Panc1 (cell line): ENCODE results near the gene TGIF1. TPM values are rescaled to one million over a fixed set of nuclear protein-coding genes. Genes with fewer than 3 reads are reported as not detected.

Experiments
- ATAC-seq: fragments of 200-7000 bp; cut with Tn5 transposase; 2 replicates; pipeline ENCODE4 v1.9.1; 2020; ENCODE audit warnings: mild to moderate bottlenecking, moderate library complexity
- BruUV-seq: library from RNA; stranded (reverse); fragments of 400-500 nt; replicated peaks from 2 replicates; lab custom pipeline; 2021; lab: Mats Ljungman, UMichigan
- CTCF ChIA-PET: fragments of 300-600 bp; sonication (Branson Sonifier 250); formaldehyde crosslinking; loops from one replicate; lab custom pipeline; 2022; ENCODE audit warnings: antibody characterized with exemption; lab: Charles Lee
- POLR2A ChIA-PET: fragments of 300-600 bp; sonication (Branson Sonifier 250); formaldehyde crosslinking; loops from one replicate; lab custom pipeline; 2022; ENCODE audit warnings: antibody characterized with exemption; lab: Charles Lee
- DNase-seq: peaks from one replicate; pipeline ENCODE4 v3.0.0-alpha.2; 2010; ENCODE audit warnings: low read depth, low spot score
- H3K27ac ChIP-seq: 2 replicates; pipeline ENCODE4 v1.5.1; 2011; ENCODE audit warnings: mild to moderate bottlenecking, low read length, inconsistent platforms
- H3K27me3 ChIP-seq: fragments of 200-500 bp; sonication (Bioruptor generic); 2 replicates; pipeline ENCODE4 v1.6.0; 2014; ENCODE audit warnings: low read length, inconsistent platforms; ENCODE audit not compliant: control insufficient read depth, insufficient read depth
- H3K36me3 ChIP-seq: fragments of 200-500 bp; sonication (Bioruptor generic); 2 replicates; pipeline ENCODE4 v1.5.1; 2014; ENCODE audit warnings: inconsistent platforms, mild to moderate bottlenecking, low read length, moderate library complexity; ENCODE audit not compliant: control insufficient read depth, insufficient read depth
- H3K4me1 ChIP-seq: 2 replicates; pipeline ENCODE4 v1.5.1; 2011; ENCODE audit warnings: inconsistent platforms, mild to moderate bottlenecking, low read length, moderate library complexity; ENCODE audit not compliant: control insufficient read depth, insufficient read depth
- H3K4me3 ChIP-seq, 2 experiments: 2 replicates each; pipeline ENCODE4 v1.5.1; 2011 to 2012; ENCODE audit warnings: low read depth in 2 of 2, low read length in 2 of 2, mild to moderate bottlenecking in 2 of 2, inconsistent platforms in 1 of 2, moderate library complexity in 1 of 2
- H3K9me3 ChIP-seq: fragments of 200-500 bp; sonication (Bioruptor generic); 2 replicates; pipeline ENCODE4 v1.5.1; 2014; ENCODE audit warnings: low read depth, mild to moderate bottlenecking, inconsistent platforms, low read length, moderate library complexity; ENCODE audit not compliant: control insufficient read depth, insufficient read depth
- POLR2AphosphoS5 ChIP-seq: IDR thresholded peaks from 2 replicates; pipeline ENCODE4 v1.6.1; 2012; ENCODE audit warnings: mild to moderate bottlenecking, low read depth, low read length, moderate library complexity
- SIN3A ChIP-seq: IDR thresholded peaks from 2 replicates; pipeline ENCODE4 v1.6.1; 2012; ENCODE audit warnings: low read depth, mild to moderate bottlenecking, low read length, moderate library complexity, borderline replicate concordance; ENCODE audit not compliant: insufficient read depth
- TCF7L2 ChIP-seq: IDR thresholded peaks from 2 replicates; pipeline ENCODE4 v1.6.1; 2011; ENCODE audit warnings: mild to moderate bottlenecking, low read depth, low read length, inconsistent platforms
- in situ Hi-C: cut with HindIII; loops from 2 replicates; pipeline ENCODE4 v1.10.0; 2016; ENCODE audit warnings: low sequenced_read_pairs, low pct_unique_long_range_greater_than_20kb
- intact Hi-C: fragments of 100-400 bp; cut with micrococcal nuclease; formaldehyde crosslinking; loops from one replicate; pipeline ENCODE4 v1.10.0; 2022; ENCODE audit not compliant: unreplicated experiment
- total RNA-seq: library from RNA; stranded (reverse); gene quantifications from one replicate; pipeline ENCODE4 v1.2.1, GENCODE V29; 2021; ENCODE audit not compliant: unreplicated experiment
- TF ChIP-seq, protein P1 (sequence below): fragments of 450-650 bp; IDR thresholded peaks from 2 replicates; pipeline ENCODE4 v1.5.1; 2017; ENCODE audit warnings: mild to moderate bottlenecking
- TF ChIP-seq, protein P2 (sequence below), 2 experiments: IDR thresholded peaks; 2 replicates each; pipeline ENCODE4 v1.6.1; 2011 to 2012; ENCODE audit warnings: low read depth in 2 of 2, control low read depth in 1 of 2, low read length in 1 of 2, mild to moderate bottlenecking in 1 of 2, moderate library complexity in 1 of 2; ENCODE audit not compliant: insufficient read depth in 1 of 2

TGIF1 gene
- total RNA-seq, 1 experiment from 2014 or later = 171 TPM

- DNase-seq (no peak), ATAC-seq (no peak)
- H3K36me3 ChIP-seq = no peaks in the 10 kb centered on the region
- H3K4me3 ChIP-seq = no peak overlapping the region
- no peaks in the 10 kb centered on the region for H3K27me3 ChIP-seq
- 0 out of 2 replicates have a peak, but pooled peaks cover under 1% of the 10 kb centered on the region for H3K4me1 ChIP-seq
- in situ Hi-C loops (no loop called here), intact Hi-C loops (no loop called here)
- H3K9me3 ChIP-seq = no peaks in the 10 kb centered on the region
- TF ChIP-seq, protein P1, sequence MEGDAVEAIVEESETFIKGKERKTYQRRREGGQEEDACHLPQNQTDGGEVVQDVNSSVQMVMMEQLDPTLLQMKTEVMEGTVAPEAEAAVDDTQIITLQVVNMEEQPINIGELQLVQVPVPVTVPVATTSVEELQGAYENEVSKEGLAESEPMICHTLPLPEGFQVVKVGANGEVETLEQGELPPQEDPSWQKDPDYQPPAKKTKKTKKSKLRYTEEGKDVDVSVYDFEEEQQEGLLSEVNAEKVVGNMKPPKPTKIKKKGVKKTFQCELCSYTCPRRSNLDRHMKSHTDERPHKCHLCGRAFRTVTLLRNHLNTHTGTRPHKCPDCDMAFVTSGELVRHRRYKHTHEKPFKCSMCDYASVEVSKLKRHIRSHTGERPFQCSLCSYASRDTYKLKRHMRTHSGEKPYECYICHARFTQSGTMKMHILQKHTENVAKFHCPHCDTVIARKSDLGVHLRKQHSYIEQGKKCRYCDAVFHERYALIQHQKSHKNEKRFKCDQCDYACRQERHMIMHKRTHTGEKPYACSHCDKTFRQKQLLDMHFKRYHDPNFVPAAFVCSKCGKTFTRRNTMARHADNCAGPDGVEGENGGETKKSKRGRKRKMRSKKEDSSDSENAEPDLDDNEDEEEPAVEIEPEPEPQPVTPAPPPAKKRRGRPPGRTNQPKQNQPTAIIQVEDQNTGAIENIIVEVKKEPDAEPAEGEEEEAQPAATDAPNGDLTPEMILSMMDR = no peak
- TF ChIP-seq TCF7L2 (no peak), POLR2AphosphoS5 (no peak), SIN3A (no peak)
- TF ChIP-seq, protein P2, sequence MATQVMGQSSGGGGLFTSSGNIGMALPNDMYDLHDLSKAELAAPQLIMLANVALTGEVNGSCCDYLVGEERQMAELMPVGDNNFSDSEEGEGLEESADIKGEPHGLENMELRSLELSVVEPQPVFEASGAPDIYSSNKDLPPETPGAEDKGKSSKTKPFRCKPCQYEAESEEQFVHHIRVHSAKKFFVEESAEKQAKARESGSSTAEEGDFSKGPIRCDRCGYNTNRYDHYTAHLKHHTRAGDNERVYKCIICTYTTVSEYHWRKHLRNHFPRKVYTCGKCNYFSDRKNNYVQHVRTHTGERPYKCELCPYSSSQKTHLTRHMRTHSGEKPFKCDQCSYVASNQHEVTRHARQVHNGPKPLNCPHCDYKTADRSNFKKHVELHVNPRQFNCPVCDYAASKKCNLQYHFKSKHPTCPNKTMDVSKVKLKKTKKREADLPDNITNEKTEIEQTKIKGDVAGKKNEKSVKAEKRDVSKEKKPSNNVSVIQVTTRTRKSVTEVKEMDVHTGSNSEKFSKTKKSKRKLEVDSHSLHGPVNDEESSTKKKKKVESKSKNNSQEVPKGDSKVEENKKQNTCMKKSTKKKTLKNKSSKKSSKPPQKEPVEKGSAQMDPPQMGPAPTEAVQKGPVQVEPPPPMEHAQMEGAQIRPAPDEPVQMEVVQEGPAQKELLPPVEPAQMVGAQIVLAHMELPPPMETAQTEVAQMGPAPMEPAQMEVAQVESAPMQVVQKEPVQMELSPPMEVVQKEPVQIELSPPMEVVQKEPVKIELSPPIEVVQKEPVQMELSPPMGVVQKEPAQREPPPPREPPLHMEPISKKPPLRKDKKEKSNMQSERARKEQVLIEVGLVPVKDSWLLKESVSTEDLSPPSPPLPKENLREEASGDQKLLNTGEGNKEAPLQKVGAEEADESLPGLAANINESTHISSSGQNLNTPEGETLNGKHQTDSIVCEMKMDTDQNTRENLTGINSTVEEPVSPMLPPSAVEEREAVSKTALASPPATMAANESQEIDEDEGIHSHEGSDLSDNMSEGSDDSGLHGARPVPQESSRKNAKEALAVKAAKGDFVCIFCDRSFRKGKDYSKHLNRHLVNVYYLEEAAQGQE (IDR thresholded peaks at IDR 0.05; ENCODE audit: insufficient read depth in 1 of 2, low read depth in 2 of 2, low read length in 1 of 2) = no peak
- BruUV-seq = no TSS peak
- ChIA-PET CTCF (interaction anchor here (0.6 kb wide), 1 partner anchor 10 kb away, joined by 3 read pairs; no protein-coding TSS in a partner anchor), POLR2A (no interaction called here)
- no peak overlapping the region for H3K27ac ChIP-seq
Measured at GRCh38 chr18:3420919-3421279, 29.1 kb upstream of the TGIF1 start.

DNA sequence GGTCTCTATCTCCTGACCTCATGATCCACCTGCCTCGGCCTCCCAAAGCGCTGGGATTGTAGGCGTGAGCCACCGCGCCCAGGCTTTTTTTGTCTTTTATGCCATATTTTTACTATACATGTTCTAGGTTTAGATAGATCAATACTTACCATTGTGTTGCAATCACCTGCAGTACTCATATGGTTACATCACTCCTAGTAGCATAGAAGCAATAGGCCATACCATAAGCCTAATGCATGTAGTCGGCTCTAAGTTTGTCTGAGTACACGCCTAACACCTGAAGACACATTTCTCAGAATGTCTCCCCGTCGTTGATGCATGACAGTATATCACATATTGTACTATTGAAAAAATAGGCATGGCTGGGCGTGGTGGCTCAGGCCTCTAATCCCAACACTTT, 27.1 kb upstream of the TGIF1 start:
- no peaks in the 10 kb centered on the region for H3K27me3 ChIP-seq
- DNase-seq (no peak), ATAC-seq (no peak)
- H3K36me3 ChIP-seq = no peaks in the 10 kb centered on the region
- H3K9me3 ChIP-seq = no peaks in the 10 kb centered on the region
- ChIA-PET CTCF (no interaction called here), POLR2A (no interaction called here)
- no peaks in the 10 kb centered on the region for H3K4me1 ChIP-seq
- intact Hi-C loops = no loop called here
- H3K4me3 ChIP-seq = no peak overlapping the region
- H3K27ac ChIP-seq = no peak overlapping the region
- TF ChIP-seq, protein P1 = no peak
- TF ChIP-seq SIN3A (no peak), POLR2AphosphoS5 (no peak), TCF7L2 (no peak)
- TF ChIP-seq, protein P2 (IDR thresholded peaks at IDR 0.05; ENCODE audit: insufficient read depth in 1 of 2, low read depth in 2 of 2, low read length in 1 of 2) = no peak
- in situ Hi-C loops = no loop called here
- BruUV-seq = no TSS peak
